Smooth muscle cell (in vitro differentiated cells): Measurements from ENCODE around the gene HBG1. TPM values are rescaled to one million over a fixed set of nuclear protein-coding genes. Genes with fewer than 3 reads are reported as not detected.

ENCODE experiments used
- DNase-seq: peaks from one replicate; lab custom pipeline; 2025; ENCODE audit not compliant: unreplicated experiment; lab: John Stamatoyannopoulos, UW
- H2AFZ ChIP-seq: fragments of 200-600 bp; sonication (generic); 2 replicates; pipeline ENCODE4 v1.6.0; 2016; ENCODE audit warnings: antibody characterized with exemption, low read depth, mild to moderate bottlenecking
- H3F3A ChIP-seq: fragments of 200-600 bp; sonication (generic); 2 replicates; pipeline ENCODE4 v1.6.0; 2017; ENCODE audit warnings: antibody characterized with exemption, low read depth
- H3K27ac ChIP-seq: fragments of 200-600 bp; sonication (generic); 2 replicates; pipeline ENCODE4 v1.5.1; 2016; ENCODE audit warnings: low read depth, mild to moderate bottlenecking
- H3K27me3 ChIP-seq: fragments of 200-600 bp; sonication (generic); 2 replicates; pipeline ENCODE4 v1.6.1; 2016; ENCODE audit warnings: low read depth, mild to moderate bottlenecking
- H3K36me3 ChIP-seq: fragments of 200-600 bp; sonication (generic); 2 replicates; pipeline ENCODE4 v1.5.1; 2016; ENCODE audit warnings: low read depth
- H3K4me1 ChIP-seq: fragments of 200-600 bp; sonication (generic); 2 replicates; pipeline ENCODE4 v1.5.1; 2016; ENCODE audit warnings: low read depth
- H3K4me2 ChIP-seq: fragments of 200-600 bp; sonication (generic); 2 replicates; pipeline ENCODE4 v1.6.0; 2016; ENCODE audit warnings: mild to moderate bottlenecking
- H3K4me3 ChIP-seq: fragments of 200-600 bp; sonication (generic); 2 replicates; pipeline ENCODE4 v1.5.1; 2016; ENCODE audit warnings: mild to moderate bottlenecking
- H3K79me2 ChIP-seq: fragments of 200-600 bp; sonication (generic); 2 replicates; pipeline ENCODE4 v1.6.0; 2016; ENCODE audit warnings: low read depth, mild to moderate bottlenecking
- H3K9ac ChIP-seq: fragments of 200-600 bp; sonication (generic); 2 replicates; pipeline ENCODE4 v1.6.0; 2016; ENCODE audit warnings: low read depth
- H3K9me3 ChIP-seq: fragments of 200-600 bp; sonication (generic); replicated peaks from 2 replicates; pipeline ENCODE4 v1.5.1; 2016; ENCODE audit warnings: low read depth
- H4K20me1 ChIP-seq: fragments of 200-600 bp; sonication (generic); 2 replicates; pipeline ENCODE4 v1.6.0; 2016; ENCODE audit warnings: low read depth
- CTCF ChIP-seq: fragments of 200-600 bp; sonication (generic); IDR thresholded peaks from 2 replicates; pipeline ENCODE4 v1.5.1; 2017; ENCODE audit warnings: borderline replicate concordance, mild to moderate bottlenecking, antibody characterized with exemption; ENCODE audit not compliant: insufficient read depth, poor library complexity, severe bottlenecking
- WGBS: methylation state at CpG from one replicate; pipeline ENCODE4 v1.1.7; 2016; ENCODE audit warnings: low lambda C conversion rate; 5-methylcytosine and 5-hydroxymethylcytosine counted together
- polyA plus RNA-seq: library from polyadenylated mRNA; unstranded; fragments of >200 nt; fragmentation: Nextera tagmentation; extraction: Ambion mirVana; gene quantifications from 2 replicates; pipeline ENCODE4 v1.2.1, GENCODE V29; 2016
- total RNA-seq: library from RNA; depleted of rRNA; stranded (reverse); fragments of >200 nt; gene quantifications from 2 replicates; pipeline ENCODE4 v1.2.3, GENCODE V29; 2014

Gene HBG1
- total and polyA plus RNA-seq, 2 experiments from 2014 or later, result not detected

GRCh38 chr11:5240458-5240857 is 9.2 kb downstream of the HBG1 start:
- no peak for TF ChIP-seq CTCF
- Histone ChIP-seq H4K20me1 (no peaks in the 10 kb centered on the region), H3K9me3 (no peaks in the 10 kb centered on the region), H3K79me2 (no peaks in the 10 kb centered on the region), H3F3A (no peaks in the 10 kb centered on the region), H3K27ac (no peak overlapping the region), H2AFZ (no peak overlapping the region), H3K4me2 (no peak overlapping the region), H3K36me3 (no peaks in the 10 kb centered on the region), H3K27me3 (no peaks in the 10 kb centered on the region), H3K4me1 (no peaks in the 10 kb centered on the region), H3K9ac (no peak overlapping the region), H3K4me3 (no peak overlapping the region)
- 56% methylated on average over 2 of the region's 2 CpGs for WGBS
- no peak for DNase-seq

- Histone ChIP-seq H3K27me3 (no peaks in the 10 kb centered on the region), H4K20me1 (no peaks in the 10 kb centered on the region), H2AFZ (no peak overlapping the region), H3K4me3 (no peak overlapping the region), H3K36me3 (no peaks in the 10 kb centered on the region), H3K4me1 (no peaks in the 10 kb centered on the region), H3F3A (no peaks in the 10 kb centered on the region), H3K79me2 (no peaks in the 10 kb centered on the region), H3K27ac (no peak overlapping the region), H3K9me3 (no peaks in the 10 kb centered on the region), H3K9ac (no peak overlapping the region), H3K4me2 (no peak overlapping the region)
- TF ChIP-seq CTCF, result no peak
- DNase-seq, result no peak
- WGBS, result 92% methylated on average over 1 of the region's 1 CpG
These were observed 9.6 kb downstream of the HBG1 start for GRCh38 chr11:5240056-5240455.

- Histone ChIP-seq H4K20me1 (no peaks in the 10 kb centered on the region), H3K27me3 (no peaks in the 10 kb centered on the region), H3K9me3 (no peaks in the 10 kb centered on the region), H2AFZ (no peak overlapping the region), H3K27ac (no peak overlapping the region), H3F3A (no peaks in the 10 kb centered on the region), H3K36me3 (no peaks in the 10 kb centered on the region), H3K79me2 (no peaks in the 10 kb centered on the region), H3K4me1 (no peaks in the 10 kb centered on the region), H3K9ac (no peak overlapping the region), H3K4me2 (no peak overlapping the region), H3K4me3 (no peak overlapping the region)
- DNase-seq, result no peak
- no peak for TF ChIP-seq CTCF
These were observed 10.6 kb downstream of the HBG1 start for GRCh38 chr11:5239046-5239445.

GRCh38 chr11:5238486-5238885 is 11.2 kb downstream of the HBG1 start:
- no peak for TF ChIP-seq CTCF
- Histone ChIP-seq H3K4me2 (no peak overlapping the region), H4K20me1 (no peaks in the 10 kb centered on the region), H3K27me3 (no peaks in the 10 kb centered on the region), H3K9me3 (no peaks in the 10 kb centered on the region), H2AFZ (no peak overlapping the region), H3K4me1 (no peaks in the 10 kb centered on the region), H3K27ac (no peak overlapping the region), H3K36me3 (no peaks in the 10 kb centered on the region), H3K9ac (no peak overlapping the region), H3K4me3 (no peak overlapping the region), H3F3A (no peaks in the 10 kb centered on the region), H3K79me2 (no peaks in the 10 kb centered on the region)
- 84% methylated on average over 2 of the region's 2 CpGs for WGBS
- no peak for DNase-seq
